ENCODE data around the gene SP4.

SP4 gene

GRCh38 chr7:21547501-21547900 lies 119.6 kb downstream of the SP4 start:
- Histone ChIP-seq H3K4me3 (no peak overlapping the region), H3K4me1 (no peaks in the 10 kb centered on the region), H3K27me3 (ENCODE audit: low read depth) (no peaks in the 10 kb centered on the region), H3K36me3 (replicated peaks) (no peaks in the 10 kb centered on the region), H3K9me3 (no peaks in the 10 kb centered on the region)
- DNase-seq (ENCODE audit: low spot score in 2 of 2) = no peak
- in situ Hi-C loops (cut with MboI; ENCODE audit: low sequenced_read_pairs) = no loop called here

- H3K9me3 ChIP-seq = no peaks in the 10 kb centered on the region
- H3K4me3 ChIP-seq = no peak overlapping the region
- no peaks in the 10 kb centered on the region for H3K27me3 ChIP-seq (ENCODE audit: low read depth)
- in situ Hi-C loops (cut with MboI; ENCODE audit: low sequenced_read_pairs) = no loop called here
- H3K36me3 ChIP-seq (replicated peaks) = no peaks in the 10 kb centered on the region
- no peaks in the 10 kb centered on the region for H3K4me1 ChIP-seq
- no peak for DNase-seq (ENCODE audit: low spot score in 2 of 2)
These were observed 120.6 kb downstream of the SP4 start for GRCh38 chr7:21548491-21548890.

DNA sequence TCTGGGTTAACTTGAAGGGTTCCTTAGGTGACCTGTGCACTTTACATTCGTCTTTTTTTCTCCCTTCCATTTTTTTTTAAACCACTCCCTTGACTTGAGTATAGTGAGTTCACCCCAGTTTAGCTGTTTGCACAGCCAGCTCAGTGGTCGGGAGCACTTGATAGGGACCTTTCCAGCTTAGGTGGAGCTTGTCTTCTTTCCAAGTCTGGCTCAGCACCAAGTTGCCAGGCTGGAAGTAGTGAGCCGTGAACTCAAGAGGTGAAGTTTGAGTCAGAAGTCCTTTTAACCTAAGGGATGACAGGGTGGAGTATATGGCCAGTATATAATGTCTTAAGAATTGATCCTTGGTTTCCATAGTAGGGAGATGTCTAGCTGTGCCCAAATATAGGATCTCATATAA lies 122.2 kb downstream of the SP4 start:
- H3K36me3 ChIP-seq (replicated peaks) = no peaks in the 10 kb centered on the region
- H3K4me1 ChIP-seq = no peaks in the 10 kb centered on the region
- H3K9me3 ChIP-seq = no peaks in the 10 kb centered on the region
- H3K27me3 ChIP-seq (ENCODE audit: low read depth) = no peaks in the 10 kb centered on the region
- no peak overlapping the region for H3K4me3 ChIP-seq
- in situ Hi-C loops (cut with MboI; ENCODE audit: low sequenced_read_pairs) = no loop called here
- DNase-seq (ENCODE audit: low spot score in 2 of 2) = no peak

- H3K9me3 ChIP-seq = no peaks in the 10 kb centered on the region
- no peaks in the 10 kb centered on the region for H3K4me1 ChIP-seq
- H3K4me3 ChIP-seq = no peak overlapping the region
- in situ Hi-C loops (cut with MboI; ENCODE audit: low sequenced_read_pairs) = no loop called here
- no peaks in the 10 kb centered on the region for H3K27me3 ChIP-seq (ENCODE audit: low read depth)
- DNase-seq (ENCODE audit: low spot score in 2 of 2) = no peak
- no peaks in the 10 kb centered on the region for H3K36me3 ChIP-seq (replicated peaks)
These were observed 123.1 kb downstream of the SP4 start for GRCh38 chr7:21550821-21551531.

DNA sequence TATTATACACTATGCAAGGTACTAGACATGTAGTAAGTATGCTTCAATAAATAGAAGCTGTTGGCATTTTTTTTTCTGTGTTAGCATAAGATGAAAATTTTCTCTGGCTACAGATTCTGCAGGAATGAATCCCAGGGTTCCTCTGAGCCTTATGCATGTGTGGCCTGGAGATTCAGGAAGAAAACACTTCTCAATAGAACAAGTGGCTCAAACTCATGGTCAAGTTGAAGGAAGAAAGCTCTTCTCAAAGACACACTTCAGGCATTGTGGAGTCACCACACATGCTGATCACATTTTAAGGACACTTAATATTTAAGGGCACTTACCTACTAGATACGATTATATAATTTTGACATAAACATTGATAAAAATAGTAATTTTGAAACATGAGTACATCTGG lies 134.5 kb downstream of the SP4 start:
- Histone ChIP-seq H3K9me3 (no peaks in the 10 kb centered on the region), H3K4me1 (no peaks in the 10 kb centered on the region), H3K27me3 (ENCODE audit: low read depth) (no peaks in the 10 kb centered on the region), H3K4me3 (no peak overlapping the region), H3K36me3 (replicated peaks) (no peaks in the 10 kb centered on the region)
- DNase-seq (ENCODE audit: low spot score in 2 of 2) = no peak
- in situ Hi-C loops (cut with MboI; ENCODE audit: low sequenced_read_pairs) = no loop called here
